ENCODE results near the gene TEX48.

The TEX48 gene

GRCh38 chr9:114616684-114617520, 65.1 kb downstream of the TEX48 start:
- DNase-seq: no peak
